SK-N-SH (cell line): ENCODE results near the gene NAP1L5.

ENCODE experiments used
- CTCF ChIP-seq: fragments of 200-600 bp; sonication (generic); IDR thresholded peaks from 2 replicates; pipeline ENCODE4 v1.6.1; 2017; ENCODE audit warnings: antibody characterized with exemption, mild to moderate bottlenecking, moderate library complexity
- EP300 ChIP-seq, 2 experiments: IDR thresholded peaks; 2 replicates each; pipeline versions ENCODE4 v1.4.0 to v1.6.1; 2012; ENCODE audit warnings: borderline replicate concordance in 1 of 2, low read depth in 1 of 2, low read length in 1 of 2
- EZH2phosphoT487 ChIP-seq: fragments of 200-600 bp; sonication (generic); IDR thresholded peaks from 2 replicates; pipeline ENCODE4 v1.6.1; 2017; ENCODE audit warnings: low read depth, mixed run types, mild to moderate bottlenecking, antibody characterized with exemption, moderate library complexity, borderline replicate concordance
- IRF3 ChIP-seq: fragments of 150-350 bp; IDR thresholded peaks from 2 replicates; pipeline ENCODE4 v1.6.1; 2016; ENCODE audit warnings: mild to moderate bottlenecking, low read depth, low read length
- JUND ChIP-seq: IDR thresholded peaks from 2 replicates; pipeline ENCODE4 v1.4.0; 2012
- MAX ChIP-seq: IDR thresholded peaks from 2 replicates; pipeline ENCODE4 v1.4.0; 2012; ENCODE audit warnings: low read depth
- NRF1 ChIP-seq: IDR thresholded peaks from 2 replicates; pipeline ENCODE4 v1.6.1; 2012; ENCODE audit warnings: low read depth, mild to moderate bottlenecking, low read length
- POLR2AphosphoS5 ChIP-seq: IDR thresholded peaks from 2 replicates; pipeline ENCODE4 v1.6.1; 2012; ENCODE audit warnings: low read depth, low read length
- RAD21 ChIP-seq: IDR thresholded peaks from 2 replicates; pipeline ENCODE4 v1.6.1; 2012; ENCODE audit warnings: mild to moderate bottlenecking, low read length
- REST ChIP-seq: IDR thresholded peaks from 2 replicates; pipeline ENCODE4 v1.6.1; 2012; ENCODE audit warnings: mild to moderate bottlenecking, low read depth, low read length, moderate library complexity
- RFX5 ChIP-seq: IDR thresholded peaks from 2 replicates; pipeline ENCODE4 v1.6.1; 2012; ENCODE audit warnings: mild to moderate bottlenecking, improper control_type of control experiment, low read length
- SMC3 ChIP-seq: IDR thresholded peaks from 2 replicates; pipeline ENCODE4 v1.6.1; 2012; ENCODE audit warnings: low read depth, low read length, improper control_type of control experiment
- USF2 ChIP-seq: fragments of 150-350 bp; IDR thresholded peaks from 2 replicates; pipeline ENCODE4 v1.6.1; 2017; ENCODE audit warnings: antibody characterized with exemption, low read length, low read depth, borderline replicate concordance
- YY1 ChIP-seq: IDR thresholded peaks from 2 replicates; pipeline ENCODE4 v1.4.0; 2012; ENCODE audit warnings: low read depth, mild to moderate bottlenecking

- TF ChIP-seq RAD21 (no peak), IRF3 (no peak), CTCF (no peak), REST (no peak), EZH2phosphoT487 (no peak), MAX (no peak), JUND (no peak), USF2 (no peak), POLR2AphosphoS5 (no peak), YY1 (no peak), SMC3 (no peak), NRF1 (no peak), RFX5 (no peak), EP300 (IDR thresholded peaks at IDR 0.05; ENCODE audit: borderline replicate concordance in 1 of 2, low read depth in 1 of 2, low read length in 1 of 2) (no peak)
Measured at GRCh38 chr4:88725143-88725542, 27.5 kb upstream of the NAP1L5 start.
